Activated CD8-positive, alpha-beta T cell treated with anti-CD3 and anti-CD28 coated beads for 36 hours (primary cell): ENCODE results near the gene PGA4. TPM values are rescaled to one million over a fixed set of nuclear protein-coding genes. Genes with fewer than 3 reads are reported as not detected.
"Not testable (repeated sequence)": the region's sequence is repeated elsewhere in the genome, so short reads cannot be mapped to it uniquely, and the experiment has no call there.

Experiments used
- ATAC-seq: fragments of 200-7000 bp; cut with Tn5 transposase; one replicate; pipeline ENCODE4 v1.10.0; 2021; ENCODE audit warnings: mild to moderate bottlenecking, moderate library complexity
- CTCF ChIA-PET: fragments of 350-600 bp; sonication (Branson Sonifier 250); formaldehyde crosslinking; loops from one replicate; lab custom pipeline; 2021; ENCODE audit warnings: antibody characterized with exemption; lab: Charles Lee
- POLR2A ChIA-PET: fragments of 350-600 bp; sonication (Branson Sonifier 250); formaldehyde crosslinking; loops from one replicate; lab custom pipeline; 2021; ENCODE audit warnings: antibody characterized with exemption; lab: Charles Lee
- DNase-seq: peaks from one replicate; pipeline ENCODE4 v3.0.0-alpha.2; 2020
- H3K27ac Mint-ChIP-seq: one replicate; pipeline ENCODE4 v1.8.0; 2021; ENCODE audit warnings: mild to moderate bottlenecking, mixed read lengths
- H3K27me3 Mint-ChIP-seq: one replicate; pipeline ENCODE4 v1.8.0; 2021; ENCODE audit warnings: mixed read lengths
- H3K36me3 Mint-ChIP-seq: one replicate; pipeline ENCODE4 v1.8.0; 2021; ENCODE audit warnings: low read depth, mixed read lengths
- H3K4me1 Mint-ChIP-seq: one replicate; pipeline ENCODE4 v1.8.0; 2021; ENCODE audit warnings: low read depth, mixed read lengths
- H3K4me3 Mint-ChIP-seq: one replicate; pipeline ENCODE4 v1.8.0; 2021; ENCODE audit warnings: mild to moderate bottlenecking, moderate library complexity, mixed read lengths
- H3K9me3 Mint-ChIP-seq: one replicate; pipeline ENCODE4 v1.8.0; 2021; ENCODE audit warnings: mixed read lengths
- intact Hi-C: fragments of 100-400 bp; cut with micrococcal nuclease; formaldehyde crosslinking; loops from one replicate; pipeline ENCODE4 v1.10.0; 2022
- total RNA-seq, 2 experiments: library from RNA; stranded (reverse); gene quantifications; one replicate each; pipeline ENCODE4 v1.2.3, GENCODE V29; 2021
- TF ChIP-seq, protein P1 (sequence below): fragments of 200-600 bp; IDR thresholded peaks from one replicate; pipeline ENCODE4 v1.8.0; 2022; ENCODE audit warnings: antibody characterized with exemption, mild to moderate bottlenecking

The PGA4 gene
- total RNA-seq, 2 experiments from 2014 or later = not detected

DNA sequence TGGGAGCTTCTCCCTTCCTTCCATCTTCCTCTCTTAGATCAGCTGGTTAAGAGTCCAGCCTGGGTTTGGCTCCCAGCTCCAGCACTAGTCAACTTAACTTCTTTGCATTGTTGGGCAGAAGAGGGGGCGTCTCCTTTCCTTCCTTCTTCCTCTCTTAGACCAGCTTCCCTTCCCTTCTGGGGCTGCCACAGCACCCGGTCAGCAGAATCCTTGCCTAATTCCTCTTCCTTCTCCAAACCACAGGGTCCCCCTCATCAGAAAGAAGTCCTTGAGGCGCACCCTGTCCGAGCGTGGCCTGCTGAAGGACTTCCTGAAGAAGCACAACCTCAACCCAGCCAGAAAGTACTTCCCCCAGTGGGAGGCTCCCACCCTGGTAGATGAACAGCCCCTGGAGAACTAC lies 19.4 kb downstream of the PGA4 start:
- H3K9me3 Mint-ChIP-seq, H3K27me3 Mint-ChIP-seq, H3K36me3 Mint-ChIP-seq, H3K4me3 Mint-ChIP-seq, intact Hi-C loops, DNase-seq, H3K27ac Mint-ChIP-seq, ATAC-seq, POLR2A ChIA-PET, H3K4me1 Mint-ChIP-seq, CTCF ChIA-PET: not testable (repeated sequence)

DNA sequence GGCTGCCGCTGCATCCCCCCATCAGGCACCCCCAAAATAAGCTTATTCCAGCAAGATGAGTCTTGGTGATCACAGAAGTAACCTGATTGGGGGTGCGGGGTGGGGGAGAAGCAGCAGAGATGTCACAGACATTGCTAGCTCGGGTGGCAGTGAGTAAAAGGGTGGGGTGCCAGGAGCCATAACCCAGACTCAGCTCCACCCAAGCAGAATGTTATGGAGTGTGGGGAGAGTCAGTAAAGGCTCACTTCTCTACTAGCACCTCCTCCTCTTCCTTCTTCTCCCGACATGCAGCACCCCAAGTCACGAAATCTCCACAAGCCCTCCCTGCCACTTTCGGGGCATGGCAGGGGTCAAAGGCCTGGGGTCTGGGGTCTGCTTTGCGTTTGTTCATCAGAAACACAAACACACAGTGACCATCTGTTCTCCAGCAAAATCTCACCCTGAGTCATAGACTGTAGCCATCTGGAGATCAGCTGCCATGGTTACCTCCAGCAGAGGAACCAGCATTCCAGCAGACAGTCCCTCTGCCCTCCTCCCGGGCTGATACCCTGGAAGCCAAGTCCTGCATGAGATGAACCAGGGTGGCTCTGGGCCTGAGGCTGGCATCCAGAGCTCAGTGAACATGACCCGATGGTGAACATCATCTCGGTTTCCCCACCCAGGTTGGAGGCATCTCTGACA lies 23.3 kb downstream of the PGA4 start:
- H3K4me1 Mint-ChIP-seq, DNase-seq, ATAC-seq, CTCF ChIA-PET, intact Hi-C loops, H3K27ac Mint-ChIP-seq, H3K27me3 Mint-ChIP-seq, H3K4me3 Mint-ChIP-seq, POLR2A ChIA-PET, H3K36me3 Mint-ChIP-seq, H3K9me3 Mint-ChIP-seq: not testable (repeated sequence)

DNA sequence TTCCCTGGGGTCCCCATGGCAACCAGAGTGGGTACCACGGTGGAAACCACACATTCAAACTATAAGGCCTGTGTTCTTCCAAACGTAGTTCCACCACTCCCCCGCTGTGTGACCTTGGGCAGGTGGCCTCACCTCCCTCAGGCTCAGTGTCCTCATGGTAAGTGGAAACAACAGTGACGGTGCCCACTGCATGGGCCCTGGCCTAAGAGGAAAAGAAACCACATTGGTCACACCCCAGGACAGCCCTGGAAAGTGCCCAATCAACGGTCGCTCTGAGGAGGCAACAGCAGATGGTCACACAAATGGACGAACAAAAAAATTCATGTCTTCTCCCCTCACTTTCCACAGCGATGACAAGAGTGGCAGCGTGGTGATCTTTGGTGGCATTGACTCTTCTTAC lies 25.9 kb downstream of the PGA4 start:
- ATAC-seq, intact Hi-C loops, H3K27me3 Mint-ChIP-seq, H3K4me1 Mint-ChIP-seq, H3K9me3 Mint-ChIP-seq, DNase-seq, CTCF ChIA-PET, H3K4me3 Mint-ChIP-seq, H3K27ac Mint-ChIP-seq, H3K36me3 Mint-ChIP-seq, POLR2A ChIA-PET: not testable (repeated sequence)

DNA sequence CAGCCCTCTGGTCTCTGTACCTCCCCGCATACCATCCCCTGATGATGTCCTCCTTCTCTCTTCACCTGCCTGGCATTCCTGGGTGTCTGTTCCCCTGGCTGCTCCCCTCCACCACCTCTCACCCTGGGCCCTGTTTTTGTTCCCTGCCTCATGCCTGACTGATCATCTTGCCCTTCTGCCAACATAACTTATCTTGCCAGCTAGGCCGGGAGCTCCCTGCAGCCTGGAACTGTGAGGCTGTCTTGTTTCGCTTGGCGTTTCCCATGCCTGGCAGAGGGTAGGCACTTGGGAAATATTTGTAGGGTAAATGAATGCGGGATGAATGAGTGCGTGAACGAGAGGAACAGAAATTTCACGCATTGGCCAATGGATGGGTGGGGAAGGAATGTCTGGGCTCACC lies 27.1 kb downstream of the PGA4 start:
- POLR2A ChIA-PET, DNase-seq, H3K4me1 Mint-ChIP-seq, H3K9me3 Mint-ChIP-seq, H3K4me3 Mint-ChIP-seq, H3K36me3 Mint-ChIP-seq, ATAC-seq, H3K27me3 Mint-ChIP-seq, H3K27ac Mint-ChIP-seq, CTCF ChIA-PET, intact Hi-C loops: not testable (repeated sequence)

DNA sequence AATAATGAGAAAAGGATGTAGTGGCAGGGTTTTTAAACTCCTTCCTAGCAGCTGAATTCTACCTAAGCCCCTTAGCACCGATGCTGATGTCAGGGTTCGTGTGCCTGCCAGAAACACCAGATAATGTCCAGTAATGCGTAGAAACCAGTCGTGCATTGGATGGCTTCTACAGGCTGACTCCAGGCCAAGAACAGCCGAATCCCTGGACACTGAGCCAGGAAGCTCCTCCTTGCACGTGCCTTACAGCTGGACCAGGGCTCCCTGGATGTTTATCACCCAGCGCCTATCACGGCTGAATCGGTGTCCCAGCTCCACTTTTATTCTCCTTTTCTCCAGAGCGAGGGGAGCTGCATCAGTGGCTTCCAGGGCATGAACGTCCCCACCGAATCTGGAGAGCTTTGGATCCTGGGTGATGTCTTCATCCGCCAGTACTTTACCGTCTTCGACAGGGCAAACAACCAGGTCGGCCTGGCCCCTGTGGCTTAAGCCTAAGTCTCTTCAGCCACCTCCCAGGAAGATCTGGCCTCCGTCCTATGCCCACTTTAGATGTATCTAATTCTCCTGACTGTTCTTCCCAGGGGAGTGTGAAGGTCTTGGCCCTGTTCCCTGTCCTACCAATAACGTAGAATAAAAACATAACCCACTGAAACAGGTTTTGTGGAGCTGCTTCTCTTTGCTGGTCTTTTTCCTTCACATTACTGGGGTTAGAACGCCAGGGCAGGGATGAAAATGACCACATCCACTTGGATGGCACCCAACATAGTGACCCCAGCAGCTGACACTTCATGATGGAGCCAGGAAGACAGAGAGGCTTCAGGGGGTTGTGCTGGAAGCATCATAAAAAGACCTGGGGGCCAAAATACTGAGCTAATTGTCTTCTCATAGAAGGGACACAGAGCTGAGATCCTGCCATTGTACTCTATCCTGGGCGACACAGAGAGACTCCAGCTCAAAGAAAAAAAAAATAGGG lies 28.9 kb downstream of the PGA4 start:
- H3K27ac Mint-ChIP-seq, ATAC-seq, H3K36me3 Mint-ChIP-seq, H3K4me3 Mint-ChIP-seq, H3K4me1 Mint-ChIP-seq, H3K27me3 Mint-ChIP-seq, DNase-seq, POLR2A ChIA-PET, H3K9me3 Mint-ChIP-seq: not testable (repeated sequence)
- CTCF ChIA-PET = interaction anchor here (0.7 to 1.8 kb wide), 5 partner anchors 10 to 134 kb away, joined by 3 to 6 read pairs (median 3); no protein-coding TSS in a partner anchor
- intact Hi-C loops = loop anchor here (10.0 kb wide), 1 partner anchor 134 kb away; no protein-coding TSS in a partner anchor

DNA sequence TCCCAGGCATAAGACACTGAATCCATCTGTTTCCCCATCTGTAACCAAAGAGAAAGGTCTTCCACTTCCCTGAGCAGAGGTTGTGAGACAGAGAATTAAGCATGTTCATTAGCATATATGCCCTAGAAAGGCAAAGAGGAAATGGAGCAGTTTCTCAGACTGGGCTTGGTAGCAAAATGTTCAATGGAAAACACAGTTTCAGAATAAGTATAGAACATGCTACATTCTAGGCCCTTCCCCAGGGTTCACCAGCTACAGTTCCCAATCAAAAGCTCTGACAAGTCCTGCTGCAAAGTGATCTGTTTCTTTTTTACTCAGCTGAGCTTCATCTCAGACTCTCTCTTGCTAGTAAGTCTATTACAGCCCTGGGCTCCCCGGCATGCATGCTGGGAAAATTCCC lies 30.2 kb downstream of the PGA4 start:
- H3K36me3 Mint-ChIP-seq, H3K9me3 Mint-ChIP-seq, H3K27ac Mint-ChIP-seq, POLR2A ChIA-PET, H3K4me1 Mint-ChIP-seq, H3K4me3 Mint-ChIP-seq, ATAC-seq, DNase-seq, H3K27me3 Mint-ChIP-seq: not testable (repeated sequence)
- CTCF ChIA-PET = interaction anchor here (1.1 to 4.1 kb wide), 4 partner anchors 8 to 133 kb away, joined by 3 to 30 read pairs (median 5); partner anchors contain the start of gene VWCE
- intact Hi-C loops = loop anchor here (10.0 kb wide), 1 partner anchor 132 kb away; no protein-coding TSS in a partner anchor

DNA sequence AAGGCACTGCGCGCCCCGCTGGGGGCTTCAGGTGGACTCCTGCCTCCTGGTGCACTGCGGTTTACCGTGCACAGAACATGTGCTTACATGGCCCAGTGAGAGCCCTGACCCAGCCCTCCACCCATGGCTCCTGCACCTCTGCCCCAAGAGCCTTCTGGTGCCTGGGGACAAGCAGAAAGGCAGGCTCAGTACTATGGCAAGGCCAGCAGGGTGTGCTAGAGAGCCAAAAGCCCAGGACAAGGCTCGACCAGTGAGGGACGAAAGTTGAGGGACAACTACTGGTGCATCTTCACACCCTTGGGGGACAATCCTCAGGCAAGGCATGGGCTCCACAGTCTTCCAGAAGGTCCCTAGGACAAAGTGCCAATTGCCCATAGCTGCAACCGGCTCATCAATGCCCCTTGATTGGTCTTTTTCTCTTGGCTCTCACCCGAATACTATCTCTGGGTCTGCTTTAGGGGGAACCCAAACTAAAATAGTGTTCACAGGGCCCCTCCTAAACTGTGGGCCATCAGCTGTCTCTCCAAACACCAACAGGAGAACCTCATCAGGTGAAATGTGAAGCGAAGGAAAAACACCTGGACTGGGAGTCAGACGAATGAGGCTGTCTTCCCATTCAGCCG lies 32.4 kb downstream of the PGA4 start:
- ATAC-seq = peak; percentile 98
- Mint-ChIP-seq H3K27me3 (no peaks in the 10 kb centered on the region), H3K4me1 (no peaks in the 10 kb centered on the region), H3K9me3 (no peaks in the 10 kb centered on the region), H3K36me3 (peaks cover 3% of the 10 kb centered on the region), H3K4me3 (no peak overlapping the region), H3K27ac (no peak overlapping the region)
- peak; percentile 73 for DNase-seq
- ChIA-PET CTCF (interaction anchor here (0.6 to 4.1 kb wide), 25 partner anchors 8 to 181 kb away, joined by 3 to 30 read pairs (median 4); partner anchors contain the start of genes TMEM216 and VWCE), POLR2A (interaction anchor here (0.6 to 0.8 kb wide), 2 partner anchors 39 to 128 kb away, joined by 3 read pairs; no protein-coding TSS in a partner anchor)
- intact Hi-C loops = loop anchor here (10.0 kb wide), 1 partner anchor 130 kb away; no protein-coding TSS in a partner anchor
- TF ChIP-seq, protein P1, sequence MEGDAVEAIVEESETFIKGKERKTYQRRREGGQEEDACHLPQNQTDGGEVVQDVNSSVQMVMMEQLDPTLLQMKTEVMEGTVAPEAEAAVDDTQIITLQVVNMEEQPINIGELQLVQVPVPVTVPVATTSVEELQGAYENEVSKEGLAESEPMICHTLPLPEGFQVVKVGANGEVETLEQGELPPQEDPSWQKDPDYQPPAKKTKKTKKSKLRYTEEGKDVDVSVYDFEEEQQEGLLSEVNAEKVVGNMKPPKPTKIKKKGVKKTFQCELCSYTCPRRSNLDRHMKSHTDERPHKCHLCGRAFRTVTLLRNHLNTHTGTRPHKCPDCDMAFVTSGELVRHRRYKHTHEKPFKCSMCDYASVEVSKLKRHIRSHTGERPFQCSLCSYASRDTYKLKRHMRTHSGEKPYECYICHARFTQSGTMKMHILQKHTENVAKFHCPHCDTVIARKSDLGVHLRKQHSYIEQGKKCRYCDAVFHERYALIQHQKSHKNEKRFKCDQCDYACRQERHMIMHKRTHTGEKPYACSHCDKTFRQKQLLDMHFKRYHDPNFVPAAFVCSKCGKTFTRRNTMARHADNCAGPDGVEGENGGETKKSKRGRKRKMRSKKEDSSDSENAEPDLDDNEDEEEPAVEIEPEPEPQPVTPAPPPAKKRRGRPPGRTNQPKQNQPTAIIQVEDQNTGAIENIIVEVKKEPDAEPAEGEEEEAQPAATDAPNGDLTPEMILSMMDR = peak; percentile 90
